GM18861 (cell line): Measurements from ENCODE around the gene WDR90.

Experiments
- ATAC-seq: cut with Tn5 transposase; IDR thresholded peaks from one replicate; pipeline ENCODE4 v1.9.1; 2021; ENCODE audit not compliant: unreplicated experiment

Gene WDR90

GRCh38 chr16:637081-638018 is 11.8 kb upstream of the WDR90 start:
- ATAC-seq = no peak

GRCh38 chr16:638034-638543 is 11.1 kb upstream of the WDR90 start:
- no peak for ATAC-seq

- no peak for ATAC-seq
Observed at GRCh38 chr16:638836-639235, 10.3 kb upstream of the WDR90 start.

GRCh38 chr16:640614-641013 is 8.6 kb upstream of the WDR90 start:
- ATAC-seq = no peak

GRCh38 chr16:641326-642188 is 7.6 kb upstream of the WDR90 start, which contains the start of gene MCRIP2:
Gene MCRIP2 (plus strand): TSS chr16:641828. CDS start chr16:641992, 164 bp downstream.
- ATAC-seq = peak; percentile 52

- peak; percentile 21 for ATAC-seq
Observed at GRCh38 chr16:642189-643049, 6.7 kb upstream of the WDR90 start.

GRCh38 chr16:643050-643368 is 6.2 kb upstream of the WDR90 start:
- no peak for ATAC-seq

- ATAC-seq = no peak
Observed at GRCh38 chr16:644556-644955, 4.6 kb upstream of the WDR90 start.

GRCh38 chr16:645852-646678 is 3.1 kb upstream of the WDR90 start:
- ATAC-seq = no peak

- no peak for ATAC-seq
Observed at GRCh38 chr16:646679-647172, 2.4 kb upstream of the WDR90 start.

- ATAC-seq = no peak
Observed at GRCh38 chr16:647173-647902, 1.8 kb upstream of the WDR90 start.

GRCh38 chr16:648071-648780 is 939 bp upstream of the WDR90 start:
- no peak for ATAC-seq

GRCh38 chr16:649631-650030 is 466 bp downstream of the WDR90 start:
- no peak for ATAC-seq

GRCh38 chr16:651844-652243 is 2.7 kb downstream of the WDR90 start:
- ATAC-seq = no peak

GRCh38 chr16:652454-653305 is 3.5 kb downstream of the WDR90 start:
- no peak for ATAC-seq

GRCh38 chr16:654034-654433 is 4.9 kb downstream of the WDR90 start:
- ATAC-seq = no peak

GRCh38 chr16:657487-657886 is 8.3 kb downstream of the WDR90 start:
- no peak for ATAC-seq
